NCI-H460 (cell line): ENCODE measurements around the gene TPRKB. TPM values are rescaled to one million over a fixed set of nuclear protein-coding genes. Genes with fewer than 3 reads are reported as not detected.
"Not testable (repeated sequence)": the region's sequence is repeated elsewhere in the genome, so short reads cannot be mapped to it uniquely, and the experiment has no call there.

ENCODE experiments used
- DNase-seq: peaks from one replicate; pipeline ENCODE4 v3.0.0-alpha.2; 2016; ENCODE audit warnings: low read depth; ENCODE audit errors: extremely low read depth
- total RNA-seq: library from RNA; depleted of rRNA; stranded (reverse); fragments of >200 nt; shearing (Covaris generic); gene quantifications from 2 replicates; pipeline ENCODE4 v1.2.3, GENCODE V29; 2014; rRNA removed

The TPRKB gene
- total RNA-seq, 1 experiment from 2014 or later: 84.2 TPM

DNA sequence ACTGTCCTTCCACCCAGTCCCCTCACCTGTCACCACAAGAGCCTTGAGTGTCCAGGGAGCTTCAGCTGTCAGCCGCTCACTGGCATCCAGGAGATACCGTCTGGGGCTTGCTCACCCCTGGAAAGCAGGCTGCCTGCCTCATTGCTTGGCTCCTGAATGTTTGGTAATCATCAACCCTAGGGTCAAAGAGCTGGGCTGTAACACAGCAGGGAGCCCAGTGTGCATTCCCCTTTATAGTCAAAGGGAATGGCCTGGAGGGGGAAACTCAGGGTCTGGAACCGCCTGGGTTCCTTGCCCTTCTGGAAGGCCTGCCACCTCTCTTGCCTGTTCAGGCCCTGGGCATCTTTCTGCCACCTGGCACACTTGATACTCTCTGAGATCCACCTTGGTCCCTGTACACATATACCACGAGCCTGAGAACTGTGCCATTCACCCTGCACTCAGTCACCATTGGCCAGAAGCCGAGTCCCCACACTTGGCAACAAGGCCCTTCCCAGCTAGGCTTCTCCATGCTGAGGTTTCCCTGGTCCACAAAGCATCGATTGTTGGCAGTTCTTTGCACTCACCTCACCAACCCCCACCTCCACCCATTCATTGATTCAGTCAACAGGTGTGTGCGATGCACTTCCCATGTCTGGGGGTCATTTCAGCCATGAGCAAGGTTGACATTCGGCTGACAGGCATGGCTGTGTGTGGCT, 35.0 kb downstream of the TPRKB start:
- no peak for DNase-seq

DNA sequence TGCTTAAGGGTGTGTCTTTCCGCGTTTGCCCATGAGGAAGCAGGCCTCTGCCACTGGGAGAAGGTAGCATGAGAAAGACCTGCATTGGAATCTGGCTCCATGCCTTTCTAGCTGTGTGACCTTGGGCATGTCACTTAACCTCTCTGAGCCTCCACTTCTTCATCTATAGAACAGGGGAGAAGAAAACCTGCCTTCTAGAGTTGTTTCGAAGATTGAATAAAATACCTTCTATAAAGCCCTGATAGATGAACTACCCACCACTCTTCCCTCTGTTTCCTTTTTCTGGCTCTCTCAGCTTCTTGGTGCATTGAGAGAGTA, 35.7 kb downstream of the TPRKB start:
- DNase-seq: not testable (repeated sequence)

DNA sequence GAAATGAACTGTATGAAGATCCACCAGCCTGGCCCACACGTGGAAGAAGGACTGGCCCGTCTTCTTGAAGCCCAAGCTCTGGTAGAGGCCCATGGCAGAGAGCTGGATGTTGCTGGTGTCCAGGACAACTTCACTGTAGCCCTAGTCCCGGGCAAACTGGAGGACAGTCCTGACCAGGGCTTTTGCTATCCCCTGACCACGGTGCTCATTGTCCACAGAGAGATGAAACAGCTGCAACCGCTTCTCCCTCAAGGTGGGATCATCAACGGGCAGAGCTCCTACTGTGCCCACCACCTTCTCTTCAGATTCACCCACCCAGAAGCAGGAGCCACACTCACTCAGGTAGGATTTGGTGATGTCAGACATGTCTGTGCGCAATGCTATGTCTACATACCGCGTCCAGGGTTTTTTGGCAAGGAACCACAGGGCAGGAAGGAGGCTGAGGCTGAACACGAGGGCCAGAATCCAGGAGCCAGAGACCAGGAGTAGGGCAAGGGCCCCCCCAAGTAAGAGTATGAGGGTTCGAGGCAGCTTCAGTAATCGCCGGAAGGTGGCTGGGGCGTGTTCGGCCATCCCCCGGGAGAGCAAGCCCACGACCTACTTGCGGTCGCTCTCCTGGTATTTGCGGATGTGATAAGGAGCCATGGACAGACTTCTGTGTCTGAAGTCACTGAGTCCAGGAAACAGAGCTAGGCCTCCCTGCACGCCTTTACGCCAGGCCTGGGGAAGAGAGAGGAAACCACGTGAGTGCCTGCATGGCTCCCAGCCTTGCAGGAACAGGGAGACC, 36.3 kb downstream of the TPRKB start:
- DNase-seq: no peak

GRCh38 chr2:73700131-73700611, 37.0 kb downstream of the TPRKB start:
- no peak for DNase-seq

GRCh38 chr2:73699437-73699836, 37.7 kb downstream of the TPRKB start:
- DNase-seq: no peak

- DNase-seq: no peak
Measured at GRCh38 chr2:73698101-73698500, 39.0 kb downstream of the TPRKB start.

- no peak for DNase-seq
Measured at GRCh38 chr2:73697606-73698005, 39.5 kb downstream of the TPRKB start.

DNA sequence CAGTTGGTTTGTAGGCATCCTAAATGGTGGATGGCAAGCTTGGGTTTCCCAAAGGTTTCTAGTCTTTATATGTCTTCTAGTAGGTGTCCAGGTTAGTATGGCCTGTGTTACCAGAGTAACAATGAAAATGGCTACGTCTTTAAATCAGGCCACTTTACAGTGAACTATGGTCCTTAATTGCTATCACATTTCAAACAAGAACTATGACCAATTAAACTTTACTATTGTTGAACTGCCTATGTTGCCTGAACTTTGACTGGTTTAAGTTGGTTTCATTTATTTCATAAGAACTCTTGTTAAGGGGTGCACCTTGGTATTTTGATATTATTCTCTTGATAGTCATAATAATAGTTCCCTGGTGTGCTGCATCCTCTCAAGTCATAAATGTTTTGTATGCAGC, 40.2 kb downstream of the TPRKB start:
- DNase-seq: not testable (repeated sequence)

DNA sequence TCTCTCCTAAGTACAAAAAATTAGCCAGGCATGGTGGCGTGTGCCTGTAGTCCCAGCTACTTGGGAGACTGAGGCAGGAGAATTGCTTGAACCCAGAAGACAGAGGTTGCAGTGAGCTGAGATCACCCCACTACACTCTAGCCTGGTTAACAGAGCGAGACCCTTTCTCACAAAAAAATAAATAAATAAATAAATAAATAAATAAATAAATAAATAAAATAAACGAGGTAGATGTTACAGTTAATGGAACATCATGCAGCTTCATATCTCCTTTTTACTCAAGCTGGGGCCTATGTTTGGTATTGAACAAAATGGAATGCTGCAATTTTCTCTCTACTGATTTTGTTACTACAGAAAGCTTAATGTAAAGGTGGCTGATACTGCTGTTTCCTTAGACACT, 40.6 kb downstream of the TPRKB start:
- not testable (repeated sequence) for DNase-seq

DNA sequence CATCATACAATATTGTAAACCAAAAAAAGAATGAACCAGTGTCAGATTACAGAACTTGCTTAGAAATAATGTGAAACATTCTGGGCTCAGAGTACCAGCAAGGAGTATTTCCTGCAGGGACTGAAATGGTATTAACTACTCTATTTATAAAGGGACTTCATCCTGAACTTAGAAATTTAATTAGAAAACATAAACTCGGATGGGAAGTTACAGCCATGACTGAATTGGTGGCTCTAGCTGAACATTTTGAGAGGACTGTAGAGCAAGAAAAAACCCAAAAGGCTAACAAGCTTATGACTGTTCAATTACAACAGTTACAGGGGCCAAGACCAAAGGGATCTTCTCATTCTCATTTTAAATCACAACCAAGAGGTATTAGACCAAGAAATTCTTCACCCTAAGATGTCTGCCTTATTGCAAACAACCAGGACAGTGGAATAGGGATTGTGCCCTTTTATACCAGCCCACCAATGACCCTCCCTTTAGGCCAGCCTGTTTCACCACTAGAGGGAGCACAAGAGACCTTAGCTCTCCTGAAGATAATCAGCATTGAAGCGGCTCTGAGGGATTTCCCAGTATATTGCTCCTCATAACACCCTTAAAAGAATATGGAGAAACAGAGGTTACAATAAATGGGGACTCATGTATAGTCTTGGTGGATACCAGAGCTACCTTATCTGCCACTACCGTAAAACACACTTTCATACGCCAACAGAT, 46.6 kb downstream of the TPRKB start:
- peak; percentile 9 for DNase-seq

GRCh38 chr2:73688494-73688893, 48.7 kb downstream of the TPRKB start:
- DNase-seq: not testable (repeated sequence)

GRCh38 chr2:73685764-73686438, 51.2 kb downstream of the TPRKB start:
- no peak for DNase-seq

DNA sequence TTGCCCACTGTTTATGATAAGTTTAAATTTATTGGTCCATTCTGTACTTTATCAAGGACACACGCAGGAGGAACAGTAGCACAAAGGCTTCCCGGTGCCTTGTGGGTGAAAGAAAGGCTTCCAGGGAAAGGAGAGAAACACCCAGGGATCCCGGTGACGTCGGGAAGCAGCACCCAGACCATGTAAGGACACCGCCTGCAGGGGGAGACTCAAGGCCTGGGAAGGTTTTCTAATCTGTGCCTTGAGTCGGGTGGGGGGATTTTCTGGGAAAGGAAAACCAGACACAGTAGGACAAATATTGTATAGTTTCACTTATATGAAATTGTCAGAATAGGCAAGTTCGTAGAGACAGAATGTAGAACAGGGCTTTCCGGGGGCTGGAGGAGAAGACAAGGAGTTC, 52.2 kb downstream of the TPRKB start:
- not testable (repeated sequence) for DNase-seq

- DNase-seq: not testable (repeated sequence)
Measured at GRCh38 chr2:73684325-73684724, 52.8 kb downstream of the TPRKB start.

- DNase-seq: peak; percentile 45
Measured at GRCh38 chr2:73679951-73680571, 57.1 kb downstream of the TPRKB start.

Other genes with a start within 250 kb of the TPRKB start
- not detected in 2 replicates for gene NAT8, start 94.9 kb downstream of the TPRKB start, total RNA-seq
- gene DUSP11, start 42.8 kb upstream of the TPRKB start, total RNA-seq: 35.0 and 36.6 TPM in 2 replicates
- gene C2orf78, start 46.8 kb upstream of the TPRKB start, total RNA-seq: not detected in 2 replicates
- gene STAMBP, start 91.6 kb upstream of the TPRKB start, total RNA-seq: 81.2 and 88.6 TPM in 2 replicates
- gene ACTG2, start 155.7 kb upstream of the TPRKB start, total RNA-seq: not detected in 2 replicates
- gene DGUOK, start 189.5 kb upstream of the TPRKB start, total RNA-seq: 151 and 159 TPM in 2 replicates
- gene TET3, start 247.6 kb upstream of the TPRKB start, total RNA-seq: 6.1 TPM in 2 replicates